OCI-LY7 (cell line): ENCODE data around the gene LDB3. TPM values are rescaled to one million over a fixed set of nuclear protein-coding genes. Genes with fewer than 3 reads are reported as not detected.
A peak's percentile ranks its signal among the peaks of the same experiment; 100 is the strongest.

ENCODE experiments used
- BruUV-seq: library from RNA; stranded (reverse); fragments of 400-500 nt; replicated peaks from 2 replicates; lab custom pipeline; 2021; lab: Mats Ljungman, UMichigan
- CTCF ChIA-PET: fragments of 300-600 bp; sonication (Branson Sonifier 250); formaldehyde crosslinking; loops from one replicate; lab custom pipeline; 2022; ENCODE audit warnings: antibody characterized with exemption; ENCODE audit not compliant: unreplicated experiment; lab: Charles Lee
- POLR2A ChIA-PET: fragments of 300-600 bp; sonication (Branson Sonifier 250); formaldehyde crosslinking; loops from one replicate; lab custom pipeline; 2022; ENCODE audit warnings: antibody characterized with exemption; lab: Charles Lee
- DNase-seq: peaks from one replicate; pipeline ENCODE4 v3.0.0-alpha.2; 2015; ENCODE audit warnings: low spot score
- H2AFZ ChIP-seq: fragments of 200-600 bp; sonication (generic), shearing (Covaris generic); 2 replicates; pipeline ENCODE4 v1.6.1; 2014; ENCODE audit warnings: mild to moderate bottlenecking, antibody characterized with exemption, low read length, moderate library complexity
- H3K27ac ChIP-seq: fragments of 200-600 bp; sonication (generic); 2 replicates; pipeline ENCODE4 v1.5.1; 2014; ENCODE audit warnings: mixed run types, low read depth, mild to moderate bottlenecking, moderate library complexity, low read length, inconsistent platforms; ENCODE audit not compliant: poor library complexity, severe bottlenecking
- H3K36me3 ChIP-seq: fragments of 200-600 bp; sonication (generic); 2 replicates; pipeline ENCODE4 v1.6.1; 2014; ENCODE audit warnings: mild to moderate bottlenecking, antibody characterized with exemption, low read length, moderate library complexity, mixed read lengths; ENCODE audit not compliant: insufficient read depth
- H3K4me1 ChIP-seq: fragments of 200-600 bp; sonication (generic); 2 replicates; pipeline ENCODE4 v1.5.1; 2014; ENCODE audit warnings: mild to moderate bottlenecking, low read length; ENCODE audit not compliant: insufficient read depth, poor library complexity, severe bottlenecking
- H3K4me2 ChIP-seq: fragments of 200-600 bp; sonication (generic); 2 replicates; pipeline ENCODE4 v1.6.1; 2014; ENCODE audit warnings: mild to moderate bottlenecking, low read length
- H3K4me3 ChIP-seq: fragments of 200-600 bp; sonication (generic); 2 replicates; pipeline ENCODE4 v1.5.1; 2014; ENCODE audit warnings: mild to moderate bottlenecking, low read depth, low read length; ENCODE audit not compliant: poor library complexity, severe bottlenecking
- H3K79me2 ChIP-seq: fragments of 200-600 bp; sonication (generic); 2 replicates; pipeline ENCODE4 v1.6.1; 2016; ENCODE audit warnings: low read depth, mild to moderate bottlenecking, low read length, moderate library complexity, mixed read lengths; ENCODE audit not compliant: insufficient read depth
- H3K9me2 ChIP-seq: fragments of 200-600 bp; sonication (generic); 2 replicates; pipeline ENCODE4 v1.6.1; 2016; ENCODE audit warnings: mild to moderate bottlenecking, low read length, mixed read lengths; ENCODE audit not compliant: insufficient read depth
- H3K9me3 ChIP-seq: fragments of 200-600 bp; sonication (generic); 2 replicates; pipeline ENCODE4 v1.6.1; 2014; ENCODE audit warnings: mild to moderate bottlenecking, mixed run types, low read length, mixed read lengths
- H4K20me1 ChIP-seq: fragments of 200-600 bp; sonication (generic); 2 replicates; pipeline ENCODE4 v1.6.1; 2014; ENCODE audit warnings: mild to moderate bottlenecking, antibody characterized with exemption, low read length, moderate library complexity, mixed read lengths; ENCODE audit not compliant: insufficient read depth
- EZH2phosphoT487 ChIP-seq: fragments of 200-600 bp; sonication (generic); IDR thresholded peaks from 2 replicates; pipeline ENCODE4 v1.6.1; 2018; ENCODE audit warnings: low read depth, borderline replicate concordance, mild to moderate bottlenecking, mixed run types, antibody characterized with exemption, low read length, moderate library complexity, mixed read lengths
- intact Hi-C: fragments of 100-400 bp; cut with micrococcal nuclease; formaldehyde crosslinking; loops from one replicate; pipeline ENCODE4 v1.10.0; 2022; ENCODE audit not compliant: unreplicated experiment
- total RNA-seq, 2 experiments: library from RNA; depleted of rRNA in 1 of 2; stranded (reverse); fragments of >200 nt in 1 of 2; shearing (Covaris generic) in 1 of 2; gene quantifications; 2 replicates each; pipeline ENCODE4 v1.2.3, GENCODE V29; 2014 to 2022
- TF ChIP-seq, protein P1 (sequence below): fragments of 200-600 bp; sonication (generic); conservative IDR thresholded peaks from 2 replicates; pipeline ENCODE4 v1.5.1; 2014; ENCODE audit warnings: mild to moderate bottlenecking, antibody characterized with exemption, low read length, moderate library complexity, mixed read lengths

LDB3 gene
- total RNA-seq, 2 experiments from 2014 or later: 0.08 TPM; not detected in 1

DNA sequence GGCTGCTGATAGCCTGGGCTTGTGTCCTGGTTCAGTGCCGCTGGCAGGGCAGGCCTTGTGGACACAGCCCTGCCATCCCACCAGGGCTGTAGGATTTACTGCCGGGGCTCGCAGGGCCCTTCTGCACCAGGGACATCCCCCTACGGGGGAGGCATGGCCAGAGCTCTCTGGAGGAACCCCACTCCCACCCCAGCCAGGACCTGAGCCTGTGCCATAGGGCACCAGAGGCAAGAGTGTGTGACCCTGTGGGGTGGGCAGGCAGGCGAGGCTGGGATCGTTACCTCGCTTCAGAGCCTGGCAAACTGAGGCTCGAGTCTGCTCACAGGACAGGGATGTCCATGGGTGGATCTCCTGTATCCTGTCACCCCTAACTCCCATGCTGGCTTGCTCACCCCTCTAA is 2.6 kb downstream of the LDB3 start:
- H3K9me2 ChIP-seq: no peaks in the 10 kb centered on the region
- H3K9me3 ChIP-seq: no peaks in the 10 kb centered on the region
- intact Hi-C loops: loop anchor here (5.0 kb wide), 2 partner anchors 149 to 279 kb away; partner anchors contain the start of gene WAPL
- no peak overlapping the region for H3K4me2 ChIP-seq
- H3K27ac ChIP-seq: no peak overlapping the region
- no TSS peak for BruUV-seq
- CTCF ChIA-PET: no interaction called here
- H2AFZ ChIP-seq: no peak overlapping the region
- DNase-seq: no peak
- H4K20me1 ChIP-seq: no peaks in the 10 kb centered on the region
- peaks cover 49% of the 10 kb centered on the region for H3K4me1 ChIP-seq
- TF ChIP-seq EZH2phosphoT487: no peak
- TF ChIP-seq, protein P1, sequence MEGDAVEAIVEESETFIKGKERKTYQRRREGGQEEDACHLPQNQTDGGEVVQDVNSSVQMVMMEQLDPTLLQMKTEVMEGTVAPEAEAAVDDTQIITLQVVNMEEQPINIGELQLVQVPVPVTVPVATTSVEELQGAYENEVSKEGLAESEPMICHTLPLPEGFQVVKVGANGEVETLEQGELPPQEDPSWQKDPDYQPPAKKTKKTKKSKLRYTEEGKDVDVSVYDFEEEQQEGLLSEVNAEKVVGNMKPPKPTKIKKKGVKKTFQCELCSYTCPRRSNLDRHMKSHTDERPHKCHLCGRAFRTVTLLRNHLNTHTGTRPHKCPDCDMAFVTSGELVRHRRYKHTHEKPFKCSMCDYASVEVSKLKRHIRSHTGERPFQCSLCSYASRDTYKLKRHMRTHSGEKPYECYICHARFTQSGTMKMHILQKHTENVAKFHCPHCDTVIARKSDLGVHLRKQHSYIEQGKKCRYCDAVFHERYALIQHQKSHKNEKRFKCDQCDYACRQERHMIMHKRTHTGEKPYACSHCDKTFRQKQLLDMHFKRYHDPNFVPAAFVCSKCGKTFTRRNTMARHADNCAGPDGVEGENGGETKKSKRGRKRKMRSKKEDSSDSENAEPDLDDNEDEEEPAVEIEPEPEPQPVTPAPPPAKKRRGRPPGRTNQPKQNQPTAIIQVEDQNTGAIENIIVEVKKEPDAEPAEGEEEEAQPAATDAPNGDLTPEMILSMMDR: no peak
- no peaks in the 10 kb centered on the region for H3K79me2 ChIP-seq
- H3K36me3 ChIP-seq: no peaks in the 10 kb centered on the region
- H3K4me3 ChIP-seq: no peak overlapping the region
- POLR2A ChIA-PET: no interaction called here

DNA sequence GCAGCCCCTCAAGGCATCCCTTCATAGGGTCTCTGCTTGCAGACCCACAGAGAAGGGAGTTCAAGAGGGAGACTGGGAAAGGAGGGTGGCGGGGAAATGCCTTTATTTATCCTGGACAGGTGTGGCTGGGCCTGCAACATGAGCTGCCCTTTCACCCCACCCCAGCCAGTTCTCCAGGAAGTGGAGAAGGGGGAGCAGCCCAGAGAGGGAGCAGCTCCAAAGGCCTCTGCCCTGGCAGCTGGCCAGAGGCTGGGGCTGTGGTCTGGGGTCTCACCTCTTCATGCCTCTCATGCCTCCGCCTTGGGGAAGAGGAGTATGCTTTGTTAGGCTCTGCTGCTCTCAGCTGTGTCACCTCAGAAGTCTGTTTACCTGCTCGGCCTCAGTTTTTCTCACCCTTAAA is 3.1 kb downstream of the LDB3 start:
- CTCF ChIA-PET: no interaction called here
- no peak for TF ChIP-seq EZH2phosphoT487
- TF ChIP-seq, protein P1: no peak
- H3K4me2 ChIP-seq: no peak overlapping the region

GRCh38 chr10:86671985-86672710 is 3.8 kb downstream of the LDB3 start:
- no TSS peak for BruUV-seq
- no peak overlapping the region for H2AFZ ChIP-seq
- no peak for TF ChIP-seq EZH2phosphoT487
- TF ChIP-seq, protein P1: no peak
- H3K4me2 ChIP-seq: peak overlapping the region; percentile 20; the same call in 1 of the 2 replicates
- H3K9me3 ChIP-seq: no peaks in the 10 kb centered on the region
- POLR2A ChIA-PET: interaction anchor here (0.6 to 1.0 kb wide), 2 partner anchors 145 to 149 kb away, joined by 3 to 5 read pairs; no protein-coding TSS in a partner anchor
- H3K4me3 ChIP-seq: no peak overlapping the region
- no peaks in the 10 kb centered on the region for H3K79me2 ChIP-seq
- H4K20me1 ChIP-seq: no peaks in the 10 kb centered on the region
- no peaks in the 10 kb centered on the region for H3K9me2 ChIP-seq
- peaks cover 49% of the 10 kb centered on the region for H3K4me1 ChIP-seq
- peak; percentile 41 for DNase-seq
- CTCF ChIA-PET: no interaction called here
- intact Hi-C loops: loop anchor here (5.0 kb wide), 2 partner anchors 150 to 280 kb away; partner anchors contain the start of gene WAPL
- H3K27ac ChIP-seq: no peak overlapping the region
- no peaks in the 10 kb centered on the region for H3K36me3 ChIP-seq

More for the DNA sequence above, 3.1 kb downstream of the LDB3 start:
- POLR2A ChIA-PET: interaction anchor here (1.0 kb wide), 1 partner anchor 149 kb away, joined by 3 read pairs; no protein-coding TSS in a partner anchor
- Histone ChIP-seq H2AFZ (no peak overlapping the region), H3K36me3 (no peaks in the 10 kb centered on the region), H3K4me3 (no peak overlapping the region), H4K20me1 (no peaks in the 10 kb centered on the region), H3K9me2 (no peaks in the 10 kb centered on the region), H3K4me1 (peaks cover 49% of the 10 kb centered on the region), H3K27ac (no peak overlapping the region), H3K79me2 (no peaks in the 10 kb centered on the region), H3K9me3 (no peaks in the 10 kb centered on the region)
- intact Hi-C loops: loop anchor here (5.0 kb wide), 2 partner anchors 149 to 279 kb away; partner anchors contain the start of gene WAPL
- no TSS peak for BruUV-seq
- DNase-seq: no peak
